Measurements from ENCODE around the gene VEGFB.

The VEGFB gene

DNA sequence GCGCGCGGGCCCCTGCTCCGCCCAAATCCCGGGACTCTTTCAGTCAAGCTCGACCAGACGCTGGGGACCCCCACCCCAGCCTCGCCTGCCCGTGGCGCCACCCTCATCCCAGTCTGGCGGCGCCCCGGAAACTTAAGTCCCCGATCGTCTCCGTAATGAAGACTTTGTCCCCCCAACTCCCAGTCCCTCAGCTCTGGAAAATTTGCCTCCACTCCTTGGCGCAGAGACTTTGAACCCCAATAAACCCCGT is 17.3 kb downstream of the VEGFB start:
- no peak for DNase-seq (ENCODE audit: low read depth)
- TF ChIP-seq, protein P1, sequence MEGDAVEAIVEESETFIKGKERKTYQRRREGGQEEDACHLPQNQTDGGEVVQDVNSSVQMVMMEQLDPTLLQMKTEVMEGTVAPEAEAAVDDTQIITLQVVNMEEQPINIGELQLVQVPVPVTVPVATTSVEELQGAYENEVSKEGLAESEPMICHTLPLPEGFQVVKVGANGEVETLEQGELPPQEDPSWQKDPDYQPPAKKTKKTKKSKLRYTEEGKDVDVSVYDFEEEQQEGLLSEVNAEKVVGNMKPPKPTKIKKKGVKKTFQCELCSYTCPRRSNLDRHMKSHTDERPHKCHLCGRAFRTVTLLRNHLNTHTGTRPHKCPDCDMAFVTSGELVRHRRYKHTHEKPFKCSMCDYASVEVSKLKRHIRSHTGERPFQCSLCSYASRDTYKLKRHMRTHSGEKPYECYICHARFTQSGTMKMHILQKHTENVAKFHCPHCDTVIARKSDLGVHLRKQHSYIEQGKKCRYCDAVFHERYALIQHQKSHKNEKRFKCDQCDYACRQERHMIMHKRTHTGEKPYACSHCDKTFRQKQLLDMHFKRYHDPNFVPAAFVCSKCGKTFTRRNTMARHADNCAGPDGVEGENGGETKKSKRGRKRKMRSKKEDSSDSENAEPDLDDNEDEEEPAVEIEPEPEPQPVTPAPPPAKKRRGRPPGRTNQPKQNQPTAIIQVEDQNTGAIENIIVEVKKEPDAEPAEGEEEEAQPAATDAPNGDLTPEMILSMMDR (IDR thresholded peaks at IDR 0.05; ENCODE audit: insufficient read depth, low read depth, low read length, missing control alignments) = no peak
- H3K4me3 ChIP-seq (ENCODE audit: low read depth, low read length) = peak overlapping the region; percentile 72

DNA sequence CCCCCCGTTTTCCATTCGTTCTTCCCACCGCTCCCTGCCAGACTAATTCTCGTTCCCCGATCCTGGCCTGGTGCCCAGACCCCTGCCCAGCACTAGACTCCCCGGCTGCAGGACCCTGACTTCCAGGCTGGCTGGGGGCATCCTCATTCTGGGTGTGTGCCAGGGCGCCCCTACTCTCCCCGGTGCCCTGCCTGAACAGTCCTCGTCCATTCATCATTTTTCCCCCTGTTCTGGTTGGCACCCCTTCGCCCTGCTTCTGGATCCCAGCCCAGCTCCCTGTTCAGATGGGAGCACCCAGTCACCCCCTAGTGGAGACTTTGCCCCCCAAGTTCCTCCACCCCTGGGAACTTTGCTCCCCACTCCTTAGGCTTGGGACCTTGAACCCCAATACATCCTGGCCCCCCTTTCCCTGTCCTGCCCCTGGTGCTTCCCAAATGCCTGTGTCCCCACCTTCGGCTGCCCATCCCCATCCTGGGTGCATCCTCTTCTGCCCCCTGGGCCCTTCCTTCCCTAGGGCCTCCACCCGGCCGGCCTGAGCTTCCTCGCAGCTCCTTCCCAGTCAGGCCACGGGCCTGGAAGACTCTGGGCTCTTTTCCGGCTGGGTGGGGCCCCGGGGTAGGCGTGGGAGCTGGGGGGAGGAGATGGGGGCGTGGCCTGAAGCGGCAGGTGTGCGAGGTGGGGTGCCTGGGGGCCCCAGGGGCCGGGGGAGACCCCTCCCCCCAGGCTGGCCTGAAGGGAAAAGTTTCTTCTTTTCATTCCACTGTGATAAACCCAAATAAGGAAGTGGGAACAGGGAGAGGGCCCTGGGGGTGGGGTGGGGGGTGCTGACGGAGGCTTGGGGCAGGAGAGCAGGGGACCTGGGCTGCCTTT is 17.9 kb downstream of the VEGFB start:
- DNase-seq (ENCODE audit: low read depth) = no peak
- peak overlapping the region; percentile 72 for H3K4me3 ChIP-seq (ENCODE audit: low read depth, low read length)
- TF ChIP-seq, protein P1 (IDR thresholded peaks at IDR 0.05; ENCODE audit: insufficient read depth, low read depth, low read length, missing control alignments) = peak; percentile 48

DNA sequence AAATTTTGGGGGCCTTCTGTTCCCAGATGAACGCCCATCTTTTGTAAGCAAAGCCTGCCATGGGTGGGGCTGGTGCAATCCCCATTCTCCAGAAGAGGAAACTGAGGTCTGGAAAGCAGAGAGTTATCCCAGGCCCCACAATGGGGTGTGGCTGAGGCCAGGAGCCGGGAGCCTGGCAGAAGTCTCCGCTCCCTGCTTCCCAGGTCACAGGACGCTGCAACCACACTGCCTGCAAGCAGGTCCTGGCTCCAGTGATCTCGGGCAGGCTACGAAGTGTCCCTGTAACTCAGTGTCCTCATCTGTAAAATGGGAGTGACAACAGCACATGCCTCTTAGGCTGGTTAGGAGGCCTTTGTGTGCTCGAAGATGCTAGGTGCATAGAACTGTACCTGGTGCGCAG is 18.7 kb downstream of the VEGFB start:
- H3K4me3 ChIP-seq (ENCODE audit: low read depth, low read length) = no peak overlapping the region
- TF ChIP-seq, protein P1 (IDR thresholded peaks at IDR 0.05; ENCODE audit: insufficient read depth, low read depth, low read length, missing control alignments) = no peak
- no peak for DNase-seq (ENCODE audit: low read depth)

DNA sequence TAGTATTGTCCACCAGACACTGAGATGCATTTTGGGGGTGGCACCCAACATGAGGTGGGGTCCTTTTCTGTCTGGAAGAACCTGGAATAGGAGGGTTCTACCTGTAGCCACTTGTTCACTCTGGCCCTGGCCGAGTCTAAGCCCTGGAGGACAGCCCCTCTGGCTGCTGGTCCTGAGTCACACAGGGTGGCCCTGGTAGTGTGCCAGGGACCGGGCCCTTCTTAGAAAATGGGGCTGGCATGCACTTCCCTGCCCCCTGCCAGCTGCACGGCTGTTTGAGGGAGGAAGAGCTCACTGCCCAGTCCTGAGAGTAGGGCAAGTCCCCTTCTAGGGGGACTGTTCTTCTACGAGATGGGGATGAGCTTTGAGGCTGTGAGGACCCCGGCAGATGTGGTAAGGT is 19.1 kb downstream of the VEGFB start:
- DNase-seq (ENCODE audit: low read depth) = no peak
- H3K4me3 ChIP-seq (ENCODE audit: low read depth, low read length) = no peak overlapping the region
- TF ChIP-seq, protein P1 (IDR thresholded peaks at IDR 0.05; ENCODE audit: insufficient read depth, low read depth, low read length, missing control alignments) = no peak

DNA sequence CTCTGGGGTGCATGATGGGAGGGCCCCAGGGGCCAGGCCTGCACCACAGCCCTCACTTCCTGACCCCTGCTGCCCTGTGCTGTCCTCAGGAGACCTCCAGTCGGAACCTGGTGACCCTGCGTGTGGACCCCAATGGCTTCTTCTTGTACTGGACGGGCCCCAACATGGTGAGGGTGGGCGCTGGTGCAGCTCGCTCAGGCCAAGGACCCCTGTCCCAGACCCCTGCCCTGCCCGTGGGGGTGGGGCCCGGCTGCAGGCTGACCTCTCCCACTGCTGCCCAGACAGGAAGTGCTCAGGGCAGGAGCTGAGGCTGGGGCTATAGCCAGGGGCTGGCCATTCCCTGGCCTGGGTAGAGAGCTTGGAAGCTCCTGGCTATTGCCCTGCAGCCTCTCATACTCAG is 19.9 kb downstream of the VEGFB start:
- no peak overlapping the region for H3K4me3 ChIP-seq (ENCODE audit: low read depth, low read length)
- DNase-seq (ENCODE audit: low read depth) = no peak
- TF ChIP-seq, protein P1 (IDR thresholded peaks at IDR 0.05; ENCODE audit: insufficient read depth, low read depth, low read length, missing control alignments) = no peak

DNA sequence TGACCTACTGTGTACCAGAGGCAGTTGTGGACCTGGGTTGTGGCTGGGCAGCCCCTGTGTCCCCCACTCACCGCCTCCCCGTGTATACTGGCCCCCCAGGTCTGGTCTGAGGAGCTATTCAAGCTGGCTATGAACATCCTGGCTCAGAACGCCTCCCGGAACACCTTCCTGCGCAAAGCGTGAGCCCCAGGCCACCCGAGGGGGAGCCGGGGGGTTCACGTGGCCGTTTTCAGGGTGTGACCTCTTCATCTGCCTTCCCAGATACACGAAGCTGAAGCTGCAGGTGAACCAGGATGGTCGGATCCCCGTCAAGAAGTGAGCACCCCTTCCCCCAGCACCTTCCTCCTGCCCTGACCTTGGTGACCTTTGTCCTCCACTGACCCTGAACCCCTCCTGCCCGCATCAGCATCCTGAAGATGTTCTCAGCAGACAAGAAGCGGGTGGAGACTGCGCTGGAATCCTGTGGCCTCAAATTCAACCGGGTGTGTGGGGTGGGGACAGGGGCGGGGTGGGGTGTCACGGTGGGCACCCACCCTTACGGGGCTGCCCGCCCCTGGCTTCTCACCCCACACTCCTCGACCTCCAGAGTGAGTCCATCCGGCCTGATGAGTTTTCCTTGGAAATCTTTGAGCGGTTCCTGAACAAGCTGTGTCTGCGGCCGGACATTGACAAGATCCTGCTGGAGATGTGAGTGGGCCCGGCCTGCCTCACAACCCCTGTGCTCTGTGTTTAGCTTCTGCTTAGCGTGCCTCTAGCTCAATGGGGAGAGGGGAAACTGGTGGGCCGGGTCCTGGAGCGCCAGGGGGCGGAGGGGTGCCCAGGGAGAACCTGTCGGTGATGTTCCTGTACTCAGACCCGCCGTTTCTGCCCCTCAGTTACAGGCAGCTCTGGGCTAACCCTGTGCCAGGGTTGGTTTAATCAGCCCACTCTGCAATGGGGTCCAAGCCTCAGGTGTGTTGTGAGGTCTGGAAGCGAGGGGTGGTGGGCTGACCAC is 21.0 kb downstream of the VEGFB start:
- TF ChIP-seq, protein P1 (IDR thresholded peaks at IDR 0.05; ENCODE audit: insufficient read depth, low read depth, low read length, missing control alignments) = no peak
- DNase-seq (ENCODE audit: low read depth) = no peak
- no peak overlapping the region for H3K4me3 ChIP-seq (ENCODE audit: low read depth, low read length)

Measured in GM12865 (cell line).